NOMO-1 treated with DMSO at 0.1 percent for 48 hours (cell line): Measurements from ENCODE around the gene HHIPL1.

Experiments
- DNase-seq: peaks from one replicate; lab custom pipeline; 2025; ENCODE audit not compliant: unreplicated experiment; lab: John Stamatoyannopoulos, UW

Gene HHIPL1

GRCh38 chr14:99687284-99688209, 42.6 kb downstream of the HHIPL1 start:
- no peak for DNase-seq

GRCh38 chr14:99688210-99688581, 43.3 kb downstream of the HHIPL1 start:
- DNase-seq, result no peak

- DNase-seq, result no peak
These were observed 43.7 kb downstream of the HHIPL1 start for GRCh38 chr14:99688629-99689028.

- DNase-seq, result no peak
These were observed 44.6 kb downstream of the HHIPL1 start for GRCh38 chr14:99689266-99690236.

DNA sequence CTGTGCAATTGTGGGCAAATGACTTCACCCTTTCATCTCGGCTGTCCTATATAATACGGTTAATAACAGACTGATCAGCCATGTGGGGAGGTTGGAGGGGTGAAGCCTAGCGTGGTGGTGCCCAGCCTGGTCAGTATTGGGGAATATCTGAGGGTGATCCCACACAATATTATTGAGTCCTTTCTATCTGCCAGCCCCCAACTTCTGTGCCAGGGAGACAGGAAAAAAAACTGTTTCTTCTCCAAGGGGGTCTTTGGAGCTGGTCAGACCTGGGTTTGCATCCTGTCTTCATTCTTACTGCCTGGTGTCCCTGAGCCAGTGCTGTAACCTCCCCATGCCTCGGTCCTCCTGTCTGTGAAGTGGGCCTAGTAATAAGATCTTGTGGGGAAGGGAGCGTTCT, 45.7 kb downstream of the HHIPL1 start:
- DNase-seq, result no peak

DNA sequence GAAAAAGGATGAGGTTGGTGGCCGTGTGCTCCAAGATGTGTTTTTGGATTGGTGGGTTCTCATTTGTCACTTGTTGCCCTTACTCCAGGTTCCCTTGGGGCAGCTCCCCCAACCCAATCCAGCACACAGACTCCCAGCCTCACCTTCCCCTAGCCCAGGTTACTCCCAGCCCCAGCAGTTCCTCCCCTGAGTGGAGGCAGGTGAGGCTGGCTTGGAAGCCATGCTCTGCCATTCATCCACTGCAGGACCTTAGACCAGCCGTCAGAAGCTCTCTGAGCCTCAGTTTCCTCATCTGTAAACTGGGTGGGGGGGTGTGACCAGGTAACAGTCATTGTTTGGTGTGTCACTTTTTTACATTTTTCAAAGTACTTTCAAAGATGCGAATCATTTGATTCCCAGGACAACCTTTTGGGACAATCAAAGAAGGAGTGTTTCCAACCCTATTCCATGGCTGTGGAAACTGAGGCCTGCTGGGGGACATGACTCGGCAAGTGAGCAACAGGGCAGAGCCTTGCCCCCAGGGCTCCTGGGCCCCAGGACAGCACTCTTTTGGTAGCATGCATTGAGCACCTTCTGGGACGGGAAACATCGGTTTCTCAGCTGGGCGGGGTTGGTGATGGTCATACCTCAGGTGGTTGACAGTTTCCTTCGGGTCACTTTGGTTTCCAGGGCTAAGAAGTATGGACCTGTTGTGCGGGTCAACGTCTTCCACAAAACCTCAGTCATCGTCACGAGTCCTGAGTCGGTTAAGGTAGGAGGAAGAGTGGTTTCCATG, 46.4 kb downstream of the HHIPL1 start:
- DNase-seq, result no peak

GRCh38 chr14:99693918-99694317, 49.0 kb downstream of the HHIPL1 start:
- no peak for DNase-seq

DNA sequence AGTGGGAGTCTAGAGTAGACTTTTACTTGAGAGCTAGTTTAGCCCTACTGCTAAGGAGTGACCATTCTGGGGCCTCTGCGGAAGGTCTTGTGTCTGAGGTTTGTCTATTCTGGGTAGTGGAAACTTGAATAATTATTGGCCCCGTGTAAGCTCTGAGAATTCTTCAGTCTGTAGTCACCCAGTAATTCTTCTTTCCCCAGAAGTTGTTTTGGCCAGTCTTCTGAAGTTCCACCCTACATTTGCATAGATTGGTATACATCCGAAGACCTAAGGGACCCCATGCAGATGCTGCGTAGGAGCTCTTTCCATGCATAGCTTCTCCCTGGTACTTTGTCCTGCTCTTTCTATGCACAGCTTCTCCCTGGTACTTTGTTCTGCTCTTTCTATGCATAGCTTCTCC, 52.0 kb downstream of the HHIPL1 start:
- no peak for DNase-seq

DNA sequence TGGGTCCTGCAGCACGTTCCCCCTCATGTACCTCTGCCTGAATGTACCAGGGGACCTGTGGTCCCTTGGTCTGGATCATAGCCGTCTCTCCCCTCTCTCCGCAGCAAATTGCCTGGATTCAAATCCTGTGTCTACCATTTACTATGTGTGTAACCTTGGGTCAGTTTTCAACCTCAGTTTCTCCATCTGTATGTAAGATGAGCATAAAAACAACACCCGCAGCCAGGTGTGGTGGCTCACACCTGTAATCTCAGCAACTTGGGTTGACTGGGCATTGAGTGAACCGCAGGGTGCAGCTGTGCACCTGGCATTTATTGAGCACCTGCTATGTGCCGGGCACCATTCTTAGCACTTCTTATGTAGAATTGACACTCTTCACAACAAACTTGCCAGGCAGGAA, 53.3 kb downstream of the HHIPL1 start:
- no peak for DNase-seq

GRCh38 chr14:99698642-99699041, 53.7 kb downstream of the HHIPL1 start:
- DNase-seq, result no peak

DNA sequence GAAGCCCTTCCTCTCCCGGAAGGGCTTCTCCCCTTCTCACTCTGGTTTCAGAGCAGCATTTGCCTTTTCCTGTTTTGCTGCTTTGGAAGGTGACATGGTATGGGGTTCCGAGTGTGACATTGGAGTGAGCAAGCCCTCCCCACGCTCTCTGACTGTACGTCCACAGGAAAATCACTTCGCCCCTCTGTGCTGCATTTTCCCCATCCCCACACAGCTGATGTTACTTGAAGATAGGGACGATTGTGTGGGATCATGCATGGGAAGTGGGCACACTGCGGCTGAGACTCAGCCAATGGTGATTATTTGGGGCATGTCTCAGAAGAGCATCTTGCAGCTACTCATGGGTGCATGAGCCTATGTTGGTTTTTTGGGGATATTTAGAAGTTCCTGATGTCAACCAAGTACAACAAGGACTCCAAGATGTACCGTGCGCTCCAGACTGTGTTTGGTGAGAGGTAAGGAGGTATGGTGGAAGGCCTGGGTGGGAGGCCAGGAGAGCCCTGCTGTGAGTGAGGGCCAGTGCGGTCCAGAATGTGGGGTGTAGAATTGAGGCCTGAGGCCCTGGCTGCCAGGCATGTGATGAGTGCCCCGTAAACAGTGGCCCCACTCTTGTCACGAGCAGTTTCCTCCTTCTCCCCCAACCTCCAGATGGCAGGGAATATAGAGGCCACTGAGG, 54.3 kb downstream of the HHIPL1 start:
- DNase-seq, result no peak

GRCh38 chr14:99699861-99700260, 54.9 kb downstream of the HHIPL1 start:
- DNase-seq, result no peak

DNA sequence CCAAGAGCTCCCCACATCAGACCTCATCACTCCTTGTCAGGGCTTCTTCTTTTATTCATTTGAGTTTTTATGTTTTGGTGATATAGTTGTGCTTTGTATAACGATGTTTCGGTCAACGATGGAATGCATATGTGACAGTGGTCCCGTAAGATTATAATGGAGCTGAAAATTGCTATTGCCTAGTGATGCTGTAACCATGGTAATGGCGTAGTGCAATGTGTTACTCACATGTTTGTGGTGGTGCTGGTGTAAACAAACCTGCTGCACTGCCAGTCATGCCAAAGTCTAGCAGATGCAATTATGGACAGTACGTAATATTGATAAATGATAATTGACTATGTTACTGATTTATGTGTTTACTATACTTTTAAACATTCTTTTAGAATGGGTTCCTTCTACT, 55.5 kb downstream of the HHIPL1 start:
- no peak for DNase-seq

DNA sequence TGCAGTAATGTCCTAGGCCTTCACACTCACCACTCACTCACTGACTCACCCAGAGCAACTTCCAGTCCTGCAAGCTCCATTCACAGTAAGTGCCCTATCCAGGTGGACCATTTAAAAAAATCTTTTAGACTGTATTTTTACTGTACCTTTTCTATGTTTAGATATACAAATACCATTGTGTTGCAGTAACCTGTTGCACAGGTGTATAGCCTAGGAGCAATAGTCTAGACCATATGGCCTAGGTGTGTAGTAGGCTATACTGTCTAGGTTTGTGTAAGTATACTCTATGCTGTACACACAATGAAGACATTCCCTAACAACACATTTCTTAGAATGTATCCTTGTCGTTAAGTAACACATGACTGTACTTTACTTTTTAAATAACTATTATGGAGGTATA, 56.3 kb downstream of the HHIPL1 start:
- DNase-seq, result no peak

DNA sequence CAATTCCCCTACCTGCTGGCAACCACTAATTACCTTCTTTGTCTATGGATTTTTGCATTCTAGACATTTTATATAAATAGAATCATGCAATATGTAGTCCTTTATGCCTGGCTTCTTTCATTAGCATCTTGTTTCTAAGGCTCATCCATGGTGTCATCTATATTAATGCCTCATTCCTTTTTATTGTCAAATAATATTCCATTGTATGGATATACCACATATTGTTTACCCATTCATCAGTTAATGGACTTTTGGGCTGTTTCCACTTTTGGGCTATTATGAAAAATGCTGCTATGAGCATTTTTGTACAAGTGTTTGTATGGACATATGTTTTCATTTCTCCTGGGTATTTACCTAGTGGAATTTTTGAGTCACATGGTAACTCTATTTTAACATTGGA, 57.2 kb downstream of the HHIPL1 start:
- no peak for DNase-seq

GRCh38 chr14:99703381-99703780, 58.5 kb downstream of the HHIPL1 start:
- DNase-seq, result no peak

- DNase-seq, result no peak
These were observed 59.1 kb downstream of the HHIPL1 start for GRCh38 chr14:99704037-99704436.

- no peak for DNase-seq
These were observed 61.4 kb downstream of the HHIPL1 start for GRCh38 chr14:99706107-99706900.

DNA sequence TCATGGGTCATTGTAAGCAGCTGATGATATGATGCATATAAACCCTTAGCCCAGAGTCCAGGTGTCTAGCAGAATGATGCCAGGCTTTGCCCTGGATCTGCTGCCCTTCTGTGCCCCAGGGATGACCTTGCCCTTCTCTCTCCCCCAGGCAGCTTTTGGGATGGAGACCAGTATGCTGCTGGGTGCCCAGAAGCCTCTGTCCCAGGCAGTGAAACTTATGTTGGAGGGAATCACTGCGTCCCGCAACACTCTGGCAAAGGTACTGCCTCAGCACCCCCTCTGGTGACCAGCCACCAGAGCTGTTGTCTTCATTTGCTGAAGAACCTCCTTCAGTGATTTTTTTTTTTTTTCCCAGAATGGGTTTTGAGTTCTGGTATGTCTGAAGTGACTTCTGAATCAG, 62.5 kb downstream of the HHIPL1 start:
- DNase-seq, result no peak

- DNase-seq, result no peak
These were observed 63.0 kb downstream of the HHIPL1 start for GRCh38 chr14:99707921-99708320.
